Gastrocnemius medialis (tissue), 4 donors: Measurements from ENCODE around the gene KISS1. TPM values are rescaled to one million over a fixed set of nuclear protein-coding genes. Genes with fewer than 3 reads are reported as not detected.

Experiments used
- ATAC-seq, 2 donors: fragments of 150-250 bp; one replicate each; pipeline ENCODE4 v1.9.1; 2016
- DNase-seq, 2 donors: peaks; one replicate each; pipeline ENCODE4 v3.0.0-alpha.2; 2019
- H3K27ac ChIP-seq, 4 donors: fragments of 200-600 bp; sonication (generic); 1 replicate in 1 of 4; 2 replicates in 3 of 4; pipeline ENCODE4 v1.5.1; 2016 to 2018; ENCODE audit warnings: mild to moderate bottlenecking in 2 of 4, moderate library complexity in 1 of 4
- H3K27me3 ChIP-seq, 3 donors: fragments of 200-600 bp; sonication (generic) in 2 of 3; 1 replicate in 1 of 3; 2 replicates in 2 of 3; pipeline versions ENCODE4 v1.5.1 to v1.6.0; 2016 to 2019; ENCODE audit warnings: mild to moderate bottlenecking in 1 of 3, moderate library complexity in 1 of 3
- H3K36me3 ChIP-seq, 2 donors: fragments of 200-600 bp; sonication (generic) in 1 of 2; one replicate each; pipeline ENCODE4 v1.5.1; 2017 to 2018
- H3K4me1 ChIP-seq, 2 donors: fragments of 200-600 bp; sonication (generic) in 1 of 2; one replicate each; pipeline ENCODE4 v1.5.1; 2016 to 2017; ENCODE audit warnings: mild to moderate bottlenecking in 2 of 2
- H3K4me3 ChIP-seq, 4 donors: fragments of 200-600 bp; sonication (generic) in 3 of 4; 1 replicate in 1 of 4; 2 replicates in 3 of 4; pipeline ENCODE4 v1.5.1; 2016 to 2019; ENCODE audit warnings: mild to moderate bottlenecking in 2 of 4
- H3K9me3 ChIP-seq, 3 donors: fragments of 200-600 bp; sonication (generic) in 2 of 3; 1 replicate in 1 of 3; 2 replicates in 2 of 3; pipeline ENCODE4 v1.5.1; 2016 to 2019
- POLR2A ChIP-seq, 2 donors: fragments of 450-650 bp; IDR thresholded peaks; one replicate each; pipeline ENCODE4 v1.6.1; 2017; ENCODE audit warnings: antibody characterized with exemption in 2 of 2, mild to moderate bottlenecking in 2 of 2, moderate library complexity in 2 of 2
- in situ Hi-C, 4 donors: fragments of 200-750 bp; cut with MboI; loops; one replicate each; pipeline versions ENCODE4 v1.15.0 to v1.8.0; 2017; ENCODE audit warnings: low sequenced_read_pairs in 4 of 4
- intact Hi-C: fragments of 100-400 bp; cut with DNase I; formaldehyde crosslinking; loops from one replicate; pipeline ENCODE4 v1.15.1; 2023; ENCODE audit warnings: low total_unique reads
- total RNA-seq, 4 donors: library from RNA; depleted of rRNA; stranded (reverse); fragments of >200 nt; gene quantifications; one replicate each; pipeline versions ENCODE4 v1.1.0 to v1.2.3, GENCODE V29; 2016
- TF ChIP-seq, protein P1 (sequence below), 5 experiments: fragments of 450-650 bp in 3 of 5; fragments of 200-600 bp in 2 of 5; sonication (generic) in 2 of 5; IDR thresholded peaks in 4 of 5; conservative IDR thresholded peaks in 1 of 5; 1 replicate in 4 of 5; 2 replicates in 1 of 5; pipeline ENCODE4 v1.5.1; 2016 to 2019; ENCODE audit warnings: antibody characterized with exemption in 5 of 5, mild to moderate bottlenecking in 3 of 5, moderate library complexity in 3 of 5

Gene KISS1
- total RNA-seq, 4 donors from 2014 or later = not detected

- no peak overlapping the region for H3K27ac ChIP-seq
- H3K4me1 ChIP-seq = peaks cover 0 to 5% of the 10 kb centered on the region in 2 donors
- H3K27me3 ChIP-seq = peaks cover 3 to 28% (median 12%) of the 10 kb centered on the region in 3 donors
- no peaks in the 10 kb centered on the region for H3K9me3 ChIP-seq
- no peaks in the 10 kb centered on the region for H3K36me3 ChIP-seq
- TF ChIP-seq, protein P1, sequence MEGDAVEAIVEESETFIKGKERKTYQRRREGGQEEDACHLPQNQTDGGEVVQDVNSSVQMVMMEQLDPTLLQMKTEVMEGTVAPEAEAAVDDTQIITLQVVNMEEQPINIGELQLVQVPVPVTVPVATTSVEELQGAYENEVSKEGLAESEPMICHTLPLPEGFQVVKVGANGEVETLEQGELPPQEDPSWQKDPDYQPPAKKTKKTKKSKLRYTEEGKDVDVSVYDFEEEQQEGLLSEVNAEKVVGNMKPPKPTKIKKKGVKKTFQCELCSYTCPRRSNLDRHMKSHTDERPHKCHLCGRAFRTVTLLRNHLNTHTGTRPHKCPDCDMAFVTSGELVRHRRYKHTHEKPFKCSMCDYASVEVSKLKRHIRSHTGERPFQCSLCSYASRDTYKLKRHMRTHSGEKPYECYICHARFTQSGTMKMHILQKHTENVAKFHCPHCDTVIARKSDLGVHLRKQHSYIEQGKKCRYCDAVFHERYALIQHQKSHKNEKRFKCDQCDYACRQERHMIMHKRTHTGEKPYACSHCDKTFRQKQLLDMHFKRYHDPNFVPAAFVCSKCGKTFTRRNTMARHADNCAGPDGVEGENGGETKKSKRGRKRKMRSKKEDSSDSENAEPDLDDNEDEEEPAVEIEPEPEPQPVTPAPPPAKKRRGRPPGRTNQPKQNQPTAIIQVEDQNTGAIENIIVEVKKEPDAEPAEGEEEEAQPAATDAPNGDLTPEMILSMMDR (IDR thresholded peaks at IDR 0.05 in 4 of 5, conservative IDR thresholded peaks at IDR 0.05 in 1 of 5) = no peak
- no peak for TF ChIP-seq POLR2A (IDR thresholded peaks at IDR 0.05)
- ATAC-seq (no peak), DNase-seq (no peak)
- in situ Hi-C loops = no loop called here
- H3K4me3 ChIP-seq = peak overlapping the region in 1 of 4 donors; percentile 22
- intact Hi-C loops = no loop called here
Observed at GRCh38 chr1:204190212-204191211, 5.8 kb downstream of the KISS1 start.

GRCh38 chr1:204188959-204189639 lies 7.2 kb downstream of the KISS1 start:
- DNase-seq (no peak), ATAC-seq (no peak)
- in situ Hi-C loops = no loop called here
- Histone ChIP-seq H3K27me3 (peaks cover 3 to 22% (median 12%) of the 10 kb centered on the region in 3 donors), H3K27ac (no peak overlapping the region), H3K4me3 (no peak overlapping the region), H3K9me3 (no peaks in the 10 kb centered on the region), H3K4me1 (peaks cover 0 to 5% of the 10 kb centered on the region in 2 donors), H3K36me3 (no peaks in the 10 kb centered on the region)
- TF ChIP-seq, protein P1 (IDR thresholded peaks at IDR 0.05 in 4 of 5, conservative IDR thresholded peaks at IDR 0.05 in 1 of 5) = no peak
- no peak for TF ChIP-seq POLR2A (IDR thresholded peaks at IDR 0.05)
- intact Hi-C loops = no loop called here

GRCh38 chr1:204186597-204186996 lies 9.7 kb downstream of the KISS1 start:
- H3K27me3 ChIP-seq = peaks cover 3 to 14% (median 12%) of the 10 kb centered on the region in 3 donors
- DNase-seq = no peak
- intact Hi-C loops = no loop called here
- H3K27ac ChIP-seq = no peak overlapping the region
- H3K4me1 ChIP-seq = peaks cover 0 to 3% of the 10 kb centered on the region in 2 donors
- no peaks in the 10 kb centered on the region for H3K36me3 ChIP-seq
- in situ Hi-C loops = no loop called here
- H3K9me3 ChIP-seq = no peaks in the 10 kb centered on the region
- TF ChIP-seq, protein P1 (IDR thresholded peaks at IDR 0.05 in 4 of 5, conservative IDR thresholded peaks at IDR 0.05 in 1 of 5) = no peak
- TF ChIP-seq POLR2A (IDR thresholded peaks at IDR 0.05) = no peak
- ATAC-seq = no peak
- H3K4me3 ChIP-seq = no peak overlapping the region

- ATAC-seq = no peak
- intact Hi-C loops (no loop called here), in situ Hi-C loops (no loop called here)
Observed at GRCh38 chr1:204181116-204181515, 15.2 kb downstream of the KISS1 start.

More at GRCh38 chr1:204181116-204181515, 15.2 kb downstream of the KISS1 start:
- no peaks in the 10 kb centered on the region for H3K36me3 ChIP-seq
- TF ChIP-seq, protein P1 (IDR thresholded peaks at IDR 0.05 in 4 of 5, conservative IDR thresholded peaks at IDR 0.05 in 1 of 5) = no peak
- TF ChIP-seq POLR2A (IDR thresholded peaks at IDR 0.05) = no peak
- no peaks in the 10 kb centered on the region for H3K9me3 ChIP-seq
- DNase-seq = no peak
- H3K27me3 ChIP-seq = no peaks in the 10 kb centered on the region
- no peak overlapping the region for H3K27ac ChIP-seq
- no peak overlapping the region for H3K4me3 ChIP-seq
- H3K4me1 ChIP-seq = no peaks in the 10 kb centered on the region
